WTC11 (cell line): ENCODE measurements around the gene ABHD12. TPM values are rescaled to one million over a fixed set of nuclear protein-coding genes. Genes with fewer than 3 reads are reported as not detected.

Source experiments
- ATAC-seq: fragments of 200-7000 bp; cut with Tn5 transposase; 2 replicates; pipeline ENCODE4 v1.10.0; 2021; ENCODE audit warnings: mild to moderate bottlenecking, moderate library complexity
- CTCF ChIA-PET: fragments of 300-600 bp; sonication (Branson Sonifier 250); formaldehyde crosslinking; loops from one replicate; lab custom pipeline; 2021; ENCODE audit warnings: antibody characterized with exemption; lab: Charles Lee
- POLR2A ChIA-PET: fragments of 350-600 bp; sonication (Branson Sonifier 250); formaldehyde crosslinking; loops from one replicate; lab custom pipeline; 2021; ENCODE audit warnings: antibody characterized with exemption; lab: Charles Lee
- DNase-seq: peaks from one replicate; pipeline ENCODE4 v3.0.0; 2021; ENCODE audit warnings: low spot score
- H3K27ac Mint-ChIP-seq: 2 replicates; pipeline ENCODE4 v1.8.0; 2021; ENCODE audit warnings: mixed read lengths
- H3K27me3 Mint-ChIP-seq: 2 replicates; pipeline ENCODE4 v1.8.0; 2021; ENCODE audit warnings: low read depth, mild to moderate bottlenecking, moderate library complexity, mixed read lengths
- H3K36me3 Mint-ChIP-seq: 2 replicates; pipeline ENCODE4 v1.8.0; 2021; ENCODE audit warnings: mixed read lengths
- H3K4me1 Mint-ChIP-seq: 2 replicates; pipeline ENCODE4 v1.8.0; 2022; ENCODE audit warnings: mixed read lengths
- H3K4me3 Mint-ChIP-seq: 2 replicates; pipeline ENCODE4 v1.8.0; 2021; ENCODE audit warnings: mild to moderate bottlenecking, moderate library complexity, mixed read lengths
- H3K9me3 Mint-ChIP-seq: 2 replicates; pipeline ENCODE4 v1.8.0; 2021; ENCODE audit warnings: mixed read lengths
- E2F1 ChIP-seq: sonication (generic); formaldehyde crosslinking; IDR thresholded peaks from 2 replicates; pipeline ENCODE4 v1.8.0; 2022; ENCODE audit warnings: mild to moderate bottlenecking, missing genetic modification reagents
- ELF4 ChIP-seq: sonication (generic); formaldehyde crosslinking; IDR thresholded peaks from 2 replicates; pipeline ENCODE4 v1.8.1; 2022; ENCODE audit warnings: low read depth, mild to moderate bottlenecking, moderate library complexity, missing genetic modification reagents
- ERG ChIP-seq: fragments of 250-450 bp; sonication (Bioruptor Pico); IDR thresholded peaks from 2 replicates; pipeline ENCODE4 v1.8.0; 2021; ENCODE audit warnings: mild to moderate bottlenecking
- ESRRA ChIP-seq: sonication (generic); formaldehyde crosslinking; IDR thresholded peaks from 2 replicates; pipeline ENCODE4 v1.8.1; 2022; ENCODE audit warnings: mild to moderate bottlenecking, missing genetic modification reagents, borderline replicate concordance
- FOXP4 ChIP-seq: sonication (generic); formaldehyde crosslinking; IDR thresholded peaks from 2 replicates; pipeline ENCODE4 v1.8.0; 2022; ENCODE audit warnings: mild to moderate bottlenecking, missing genetic modification reagents
- GRHL2 ChIP-seq: fragments of 250-450 bp; sonication (Bioruptor Pico); IDR thresholded peaks from 2 replicates; pipeline ENCODE4 v1.8.0; 2022; ENCODE audit warnings: mild to moderate bottlenecking, moderate library complexity; ENCODE audit not compliant: insufficient replicate concordance, severe bottlenecking
- HMGA2 ChIP-seq: fragments of 250-450 bp; sonication (Bioruptor Pico); IDR thresholded peaks from 2 replicates; pipeline ENCODE4 v1.4.0; 2021; ENCODE audit warnings: mild to moderate bottlenecking, moderate library complexity
- HMGXB4 ChIP-seq: sonication (generic); formaldehyde crosslinking; IDR thresholded peaks from 2 replicates; pipeline ENCODE4 v1.8.1; 2023; ENCODE audit warnings: mild to moderate bottlenecking, moderate library complexity, missing genetic modification reagents
- KAT7 ChIP-seq: sonication (generic); formaldehyde crosslinking; IDR thresholded peaks from 2 replicates; pipeline ENCODE4 v1.8.1; 2023; ENCODE audit warnings: missing genetic modification reagents, mild to moderate bottlenecking, borderline replicate concordance
- MXD4 ChIP-seq: fragments of 250-450 bp; sonication (Bioruptor Pico); IDR thresholded peaks from 2 replicates; pipeline ENCODE4 v1.8.0; 2021; ENCODE audit warnings: mild to moderate bottlenecking, moderate library complexity, borderline replicate concordance
- SMAD4 ChIP-seq: sonication (generic); formaldehyde crosslinking; IDR thresholded peaks from 2 replicates; pipeline ENCODE4 v1.8.0; 2022; ENCODE audit warnings: mild to moderate bottlenecking, missing genetic modification reagents
- TP53 ChIP-seq: sonication (generic); formaldehyde crosslinking; IDR thresholded peaks from 2 replicates; pipeline ENCODE4 v1.8.1; 2023; ENCODE audit warnings: mild to moderate bottlenecking, missing genetic modification reagents
- USF2 ChIP-seq: sonication (generic); formaldehyde crosslinking; IDR thresholded peaks from 2 replicates; pipeline ENCODE4 v1.8.1; 2023; ENCODE audit warnings: mild to moderate bottlenecking, missing genetic modification reagents, moderate library complexity
- ZSCAN18 ChIP-seq: fragments of 250-450 bp; sonication (Bioruptor Pico); IDR thresholded peaks from 2 replicates; pipeline ENCODE4 v2.1.2; 2022; ENCODE audit warnings: mild to moderate bottlenecking, moderate library complexity
- total RNA-seq: library from RNA; stranded (reverse); gene quantifications from 3 replicates; pipeline ENCODE4 v1.2.3, GENCODE V29; 2021
- TF ChIP-seq, protein P1 (sequence below): fragments of 250-450 bp; sonication (Bioruptor Pico); IDR thresholded peaks from 2 replicates; pipeline ENCODE4 v1.9.0; 2021; ENCODE audit warnings: moderate library complexity, mild to moderate bottlenecking, inconsistent platforms, borderline replicate concordance
- TF ChIP-seq, protein P2 (sequence below): sonication (generic); formaldehyde crosslinking; conservative IDR thresholded peaks from 2 replicates; pipeline ENCODE4 v1.8.1; 2022; ENCODE audit warnings: mild to moderate bottlenecking, missing genetic modification reagents
- TF ChIP-seq, protein P3 (sequence below): sonication (generic); formaldehyde crosslinking; IDR thresholded peaks from 2 replicates; pipeline ENCODE4 v1.8.0; 2023; ENCODE audit warnings: missing genetic modification reagents

ABHD12 gene
- total RNA-seq, 1 experiment from 2014 or later, result 63.1 TPM

- TF ChIP-seq HMGXB4 (CRISPR knock-in tag) (no peak), ZSCAN18 (CRISPR knock-in tag) (no peak), USF2 (CRISPR knock-in tag) (no peak), TP53 (CRISPR knock-in tag) (no peak), E2F1 (no peak), GRHL2 (CRISPR knock-in tag) (no peak)
- TF ChIP-seq, protein P1, sequence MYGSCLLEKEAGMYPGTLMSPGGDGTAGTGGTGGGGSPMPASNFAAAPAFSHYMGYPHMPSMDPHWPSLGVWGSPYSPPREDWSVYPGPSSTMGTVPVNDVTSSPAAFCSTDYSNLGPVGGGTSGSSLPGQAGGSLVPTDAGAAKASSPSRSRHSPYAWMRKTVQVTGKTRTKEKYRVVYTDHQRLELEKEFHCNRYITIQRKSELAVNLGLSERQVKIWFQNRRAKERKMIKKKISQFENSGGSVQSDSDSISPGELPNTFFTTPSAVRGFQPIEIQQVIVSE (CRISPR knock-in tag), result no peak
- TF ChIP-seq, protein P2, sequence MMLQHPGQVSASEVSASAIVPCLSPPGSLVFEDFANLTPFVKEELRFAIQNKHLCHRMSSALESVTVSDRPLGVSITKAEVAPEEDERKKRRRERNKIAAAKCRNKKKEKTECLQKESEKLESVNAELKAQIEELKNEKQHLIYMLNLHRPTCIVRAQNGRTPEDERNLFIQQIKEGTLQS (CRISPR knock-in tag), result no peak
- TF ChIP-seq, all 79 proteins: peak for 0
Measured at GRCh38 chr20:25394996-25395395, 4.4 kb upstream of the ABHD12 start (continued).

DNA sequence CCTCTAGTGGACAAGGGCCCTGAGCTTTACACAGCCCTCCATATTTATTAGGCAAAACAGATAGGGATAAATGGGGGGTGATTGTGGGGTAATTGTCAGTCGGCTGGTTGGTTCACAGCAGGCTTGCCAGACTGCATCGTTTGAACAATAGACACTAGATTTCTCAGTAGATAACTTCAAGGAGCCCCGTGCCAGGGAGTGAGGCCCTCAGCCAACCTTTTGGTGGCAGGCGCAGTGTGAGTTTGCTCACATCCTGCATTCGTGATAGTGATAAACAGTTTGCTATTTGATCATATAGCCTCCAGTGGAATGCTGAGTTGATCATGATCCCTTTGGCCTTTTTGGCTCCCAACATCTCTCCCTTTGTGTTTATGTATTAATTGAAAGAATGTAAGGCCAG is 3.6 kb upstream of the ABHD12 start:
- no peak for ATAC-seq
- no peaks in the 10 kb centered on the region for H3K9me3 Mint-ChIP-seq
- no peak for TF ChIP-seq ESRRA (CRISPR knock-in tag)
- TF ChIP-seq HMGA2 (CRISPR knock-in tag), result no peak
- TF ChIP-seq, all 79 proteins: peak for 0
- no peaks in the 10 kb centered on the region for H3K27me3 Mint-ChIP-seq
- no peak overlapping the region for H3K4me3 Mint-ChIP-seq
- peaks cover 23% of the 10 kb centered on the region for H3K4me1 Mint-ChIP-seq
- H3K27ac Mint-ChIP-seq, result no peak overlapping the region
- no peaks in the 10 kb centered on the region for H3K36me3 Mint-ChIP-seq
- DNase-seq, result no peak
- ChIA-PET CTCF (interaction anchor here (1.5 kb wide), 1 partner anchor 58 kb away, joined by 4 read pairs; no protein-coding TSS in a partner anchor), POLR2A (no interaction called here)

DNA sequence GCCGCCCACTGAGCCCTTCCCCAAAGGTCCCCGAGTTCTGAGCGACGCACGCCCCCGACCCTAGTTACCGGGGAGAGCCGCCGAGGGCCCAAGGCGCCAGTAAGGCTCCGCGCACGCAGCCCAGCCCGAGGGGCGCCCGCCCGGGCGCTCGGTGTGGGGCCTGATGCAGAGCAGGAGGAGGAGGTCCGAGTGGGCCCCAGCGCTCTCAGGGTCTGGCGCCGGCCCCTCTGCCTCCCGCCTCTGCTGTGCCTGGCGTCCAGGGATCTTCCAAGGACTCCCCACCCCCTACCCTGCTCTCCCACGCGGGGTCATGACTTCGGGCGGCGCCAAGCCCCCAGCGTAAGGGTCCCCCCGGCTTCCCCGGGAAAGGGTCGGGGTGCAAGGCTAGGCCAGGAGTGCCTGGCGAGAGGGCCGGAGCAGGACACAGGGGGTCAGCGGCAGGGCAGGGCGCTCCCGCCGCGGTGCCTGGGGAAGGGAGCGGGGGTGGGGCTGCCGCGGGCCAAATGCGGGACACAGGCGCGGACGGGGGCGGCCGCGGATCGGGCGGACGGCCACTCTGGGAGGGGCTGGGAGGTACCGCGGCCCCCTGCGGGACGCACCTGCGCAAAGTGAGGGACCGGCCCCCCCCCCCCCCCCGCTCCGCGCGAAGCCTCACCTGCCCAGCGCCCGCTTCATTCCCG is 637 bp downstream of the ABHD12 start:
- POLR2A ChIA-PET, result interaction anchor here (1.7 kb wide), 1 partner anchor 17 kb away, joined by 11 read pairs; the partner anchor contains the start of gene GINS1
- Mint-ChIP-seq H3K4me3 (peak overlapping the region; percentile 86), H3K27me3 (no peaks in the 10 kb centered on the region), H3K4me1 (peaks cover 12% of the 10 kb centered on the region), H3K9me3 (peaks cover 4% of the 10 kb centered on the region; the same call in 1 of the 2 replicates), H3K27ac (no peak overlapping the region; the same call in 1 of the 2 replicates), H3K36me3 (peaks cover 13% of the 10 kb centered on the region)
- peak; percentile 51 for DNase-seq
- CTCF ChIA-PET, result interaction anchor here (1.0 kb wide), 3 partner anchors 9 to 94 kb away, joined by 4 to 14 read pairs (median 9); no protein-coding TSS in a partner anchor
- ATAC-seq, result peak; percentile 33
- no peak for TF ChIP-seq ESRRA (CRISPR knock-in tag)
- no peak for TF ChIP-seq SMAD4
- TF ChIP-seq ERG (CRISPR knock-in tag), result no peak
- TF ChIP-seq ELF4 (CRISPR knock-in tag), result 0 out of 2 replicates have a peak, but pooled peaks have one; percentile 17
- TF ChIP-seq, protein P3, sequence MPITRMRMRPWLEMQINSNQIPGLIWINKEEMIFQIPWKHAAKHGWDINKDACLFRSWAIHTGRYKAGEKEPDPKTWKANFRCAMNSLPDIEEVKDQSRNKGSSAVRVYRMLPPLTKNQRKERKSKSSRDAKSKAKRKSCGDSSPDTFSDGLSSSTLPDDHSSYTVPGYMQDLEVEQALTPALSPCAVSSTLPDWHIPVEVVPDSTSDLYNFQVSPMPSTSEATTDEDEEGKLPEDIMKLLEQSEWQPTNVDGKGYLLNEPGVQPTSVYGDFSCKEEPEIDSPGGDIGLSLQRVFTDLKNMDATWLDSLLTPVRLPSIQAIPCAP, result no peak
- peak; percentile 5; the same call in 1 of the 2 replicates for TF ChIP-seq KAT7 (CRISPR knock-in tag)
- no peak for TF ChIP-seq MXD4 (CRISPR knock-in tag)
- no peak; the same call in 1 of the 2 replicates for TF ChIP-seq FOXP4
- 0 out of 2 replicates have a peak, but pooled peaks have one; percentile 60 for TF ChIP-seq HMGXB4 (CRISPR knock-in tag)
